ENCODE data around the gene IGFLR1.

DNA sequence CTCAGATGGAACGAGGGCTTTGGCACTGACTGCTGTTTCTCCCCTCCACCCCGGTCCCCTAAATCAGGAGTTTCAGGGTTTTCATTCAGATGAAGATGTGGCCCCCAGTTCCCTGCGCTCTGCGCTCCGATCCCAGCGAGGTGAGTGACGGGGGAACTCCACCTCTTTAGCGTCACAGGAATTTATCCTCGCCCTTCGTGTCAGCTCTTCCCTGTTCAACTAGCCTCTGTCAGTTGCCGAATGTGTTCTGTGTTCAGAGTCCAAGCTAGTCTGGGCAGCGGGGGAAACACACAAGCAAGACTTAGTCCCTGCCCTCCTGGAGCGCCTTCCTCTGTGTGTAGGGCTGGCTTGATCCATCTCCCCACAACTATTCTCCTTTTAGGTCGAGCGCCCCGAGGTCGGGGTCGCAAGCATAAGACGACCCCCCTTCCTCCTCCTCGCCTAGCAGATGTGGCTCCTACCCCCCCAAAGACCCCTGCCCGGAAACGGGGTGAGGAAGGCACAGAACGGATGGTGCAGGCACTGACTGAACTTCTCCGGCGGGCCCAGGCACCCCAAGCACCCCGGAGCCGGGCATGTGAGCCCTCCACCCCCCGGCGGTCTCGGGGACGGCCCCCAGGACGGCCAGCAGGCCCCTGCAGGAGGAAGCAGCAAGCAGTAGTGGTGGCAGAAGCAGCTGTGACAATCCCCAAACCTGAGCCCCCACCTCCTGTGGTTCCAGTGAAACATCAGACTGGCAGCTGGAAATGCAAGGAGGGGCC lies 22.7 kb downstream of the IGFLR1 start:
- no peak for TF ChIP-seq CTCF (IDR thresholded peaks at IDR 0.05)
- TF ChIP-seq POLR2A (IDR thresholded peaks at IDR 0.05) = peak; percentile 27
